Activated CD4-positive, alpha-beta T cell treated with anti-CD3 and anti-CD28 coated beads for 36 hours (primary cell): ENCODE data around the gene GOLIM4. TPM values are rescaled to one million over a fixed set of nuclear protein-coding genes. Genes with fewer than 3 reads are reported as not detected.

Source experiments
- ATAC-seq: fragments of 200-7000 bp; cut with Tn5 transposase; one replicate; pipeline ENCODE4 v1.10.0; 2021; ENCODE audit warnings: mild to moderate bottlenecking, moderate library complexity
- CTCF ChIA-PET: fragments of 350-600 bp; sonication (Branson Sonifier 250); formaldehyde crosslinking; loops from one replicate; lab custom pipeline; 2021; ENCODE audit warnings: antibody characterized with exemption; lab: Charles Lee
- POLR2A ChIA-PET: fragments of 350-600 bp; sonication (Branson Sonifier 250); formaldehyde crosslinking; loops from one replicate; lab custom pipeline; 2021; ENCODE audit warnings: antibody characterized with exemption, inconsistent platforms; lab: Charles Lee
- DNase-seq: peaks from one replicate; pipeline ENCODE4 v3.0.0-alpha.2; 2020
- H3K27ac Mint-ChIP-seq: one replicate; pipeline ENCODE4 v1.8.0; 2021; ENCODE audit warnings: mixed read lengths
- H3K27me3 Mint-ChIP-seq: one replicate; pipeline ENCODE4 v1.8.0; 2021; ENCODE audit warnings: mixed read lengths
- H3K36me3 Mint-ChIP-seq: one replicate; pipeline ENCODE4 v1.8.0; 2021; ENCODE audit warnings: low read depth, mixed read lengths
- H3K4me1 Mint-ChIP-seq: one replicate; pipeline ENCODE4 v1.8.0; 2021; ENCODE audit warnings: mixed read lengths
- H3K4me3 Mint-ChIP-seq: one replicate; pipeline ENCODE4 v1.8.0; 2021; ENCODE audit warnings: mild to moderate bottlenecking, moderate library complexity, mixed read lengths
- H3K9me3 Mint-ChIP-seq: one replicate; pipeline ENCODE4 v1.8.0; 2021; ENCODE audit warnings: low read depth, mixed read lengths
- intact Hi-C, 2 experiments: fragments of 100-400 bp; cut with DNase I in 1 of 2; cut with micrococcal nuclease in 1 of 2; formaldehyde crosslinking; loops; one replicate each; pipeline versions ENCODE4 v1.14.2 to v1.15.1; 2022 to 2024; cut with DNase I, micrococcal nuclease
- total RNA-seq, 2 experiments: library from RNA; stranded (reverse); gene quantifications; one replicate each; pipeline ENCODE4 v1.2.3, GENCODE V29; 2021

Gene GOLIM4
- total RNA-seq, 2 experiments from 2014 or later: 3.2 to 4.1 TPM

DNA sequence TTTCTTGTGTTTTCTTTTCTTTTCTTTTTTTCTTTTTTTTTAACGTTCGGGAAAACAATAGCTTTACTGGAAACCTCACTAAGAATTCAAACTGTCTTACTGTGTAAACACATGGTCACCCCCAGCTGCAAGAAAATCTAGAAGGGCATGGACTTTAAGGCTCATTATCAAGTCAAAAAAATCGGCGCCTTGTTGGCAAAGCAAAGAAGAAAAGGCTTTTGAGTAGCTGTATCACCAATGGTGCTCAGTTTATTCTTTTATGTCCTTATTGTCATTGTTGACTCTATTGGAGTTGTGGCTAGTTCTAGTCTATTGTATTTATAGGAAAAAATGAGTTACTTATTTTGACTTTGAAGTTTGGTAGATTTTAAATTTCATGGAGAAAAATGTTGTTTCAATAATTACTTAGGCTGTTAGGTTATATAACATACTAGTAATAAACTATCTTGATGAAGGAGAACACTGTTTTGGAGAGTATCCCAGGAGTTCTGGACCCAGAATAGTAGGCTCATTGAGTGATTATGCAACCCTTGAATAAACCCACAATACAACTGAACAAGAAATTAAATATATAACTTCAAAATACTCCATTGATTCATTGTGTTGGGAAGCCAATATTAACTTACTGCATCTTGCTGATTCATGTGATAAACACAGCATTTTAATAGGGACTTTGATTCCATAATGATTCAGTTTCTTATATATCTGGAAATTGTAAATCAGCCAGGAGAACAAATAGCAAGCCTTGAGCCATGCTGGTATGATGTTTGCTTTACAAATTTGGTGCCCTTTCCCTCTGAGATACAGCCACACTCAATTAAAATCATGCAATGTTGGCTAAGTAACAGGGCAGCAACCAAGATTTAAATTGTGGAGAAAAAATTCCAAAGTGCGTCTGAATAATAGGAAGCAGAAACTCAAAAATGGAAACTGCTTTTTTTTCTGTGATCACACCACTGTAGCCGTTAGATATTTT, 27.8 kb upstream of the GOLIM4 start:
- no peak overlapping the region for H3K4me3 Mint-ChIP-seq
- ATAC-seq (no peak), DNase-seq (no peak)
- intact Hi-C loops: no loop called here
- H3K27ac Mint-ChIP-seq: no peak overlapping the region
- H3K27me3 Mint-ChIP-seq: peaks cover 8% of the 10 kb centered on the region
- ChIA-PET CTCF (no interaction called here), POLR2A (no interaction called here)
- no peaks in the 10 kb centered on the region for H3K36me3 Mint-ChIP-seq
- no peaks in the 10 kb centered on the region for H3K4me1 Mint-ChIP-seq
- H3K9me3 Mint-ChIP-seq: peaks cover 4% of the 10 kb centered on the region

DNA sequence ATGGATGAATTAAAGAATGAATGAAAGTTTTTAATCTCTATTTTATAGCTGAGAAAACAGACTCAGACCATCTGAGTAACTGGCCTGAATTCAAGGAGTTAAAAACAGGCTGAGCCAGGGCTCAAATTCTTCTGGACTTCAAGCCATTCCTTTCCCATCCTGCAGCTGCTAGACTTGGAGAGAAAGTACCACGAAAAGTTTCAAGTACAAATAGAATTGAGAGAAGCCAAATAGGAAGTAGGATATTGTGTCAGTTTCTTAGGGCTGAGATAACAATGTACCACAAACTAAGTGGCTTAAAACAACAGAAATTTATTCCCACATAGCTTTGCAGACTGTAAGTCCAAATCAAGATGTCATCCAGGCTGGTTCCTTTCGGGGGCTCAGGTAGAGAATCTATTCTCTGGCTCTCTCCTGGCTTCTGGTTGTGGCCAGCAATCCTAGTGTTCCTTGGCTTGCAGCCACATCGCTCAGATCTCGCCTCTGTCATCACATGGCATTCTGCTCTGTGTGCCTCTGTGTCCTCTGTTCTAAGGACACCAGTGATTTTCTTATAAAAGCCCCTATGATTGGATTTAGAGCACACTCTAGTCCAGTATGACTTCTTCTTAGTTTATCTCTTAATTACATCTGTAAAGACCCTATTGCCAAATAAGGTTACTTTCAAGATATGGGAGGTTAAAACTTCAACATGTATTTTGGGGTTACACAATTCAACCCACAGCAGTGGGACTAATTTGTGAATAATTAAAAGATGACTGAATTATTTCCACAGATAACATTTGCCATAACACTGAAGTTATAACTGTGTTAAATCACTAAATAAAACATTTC, 25.7 kb upstream of the GOLIM4 start:
- intact Hi-C loops: no loop called here
- DNase-seq (no peak), ATAC-seq (no peak)
- Mint-ChIP-seq H3K27ac (no peak overlapping the region), H3K36me3 (no peaks in the 10 kb centered on the region), H3K9me3 (no peaks in the 10 kb centered on the region), H3K4me3 (no peak overlapping the region), H3K27me3 (peaks cover 8% of the 10 kb centered on the region), H3K4me1 (no peaks in the 10 kb centered on the region)
- POLR2A ChIA-PET: no interaction called here
- CTCF ChIA-PET: interaction anchor here (0.8 kb wide), 1 partner anchor 1281 kb away, joined by 3 read pairs; no protein-coding TSS in a partner anchor

DNA sequence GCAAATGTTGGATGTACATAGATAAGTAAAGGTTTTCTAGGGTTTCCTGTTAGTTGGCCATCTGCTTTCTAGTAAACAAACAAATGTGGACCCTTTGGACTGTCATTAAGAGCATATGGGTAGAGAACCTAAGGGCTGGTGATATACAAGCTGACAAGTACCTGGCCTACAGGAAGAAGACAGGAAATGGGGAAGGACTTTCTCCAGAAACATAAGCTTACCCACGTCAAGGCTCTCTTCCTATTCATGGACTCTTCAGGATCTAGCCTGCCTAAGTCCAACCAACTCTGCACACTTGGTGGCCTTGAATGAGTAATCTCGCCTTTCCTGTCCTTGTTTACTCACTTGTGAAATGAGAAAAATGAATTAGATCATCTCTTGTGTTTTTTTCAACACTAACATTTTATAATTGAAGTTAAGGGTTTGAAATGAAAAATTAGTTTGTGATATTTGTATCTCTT, 22.2 kb upstream of the GOLIM4 start:
- no peaks in the 10 kb centered on the region for H3K4me1 Mint-ChIP-seq
- no peak for ATAC-seq
- ChIA-PET CTCF (no interaction called here), POLR2A (no interaction called here)
- H3K36me3 Mint-ChIP-seq: no peaks in the 10 kb centered on the region
- H3K9me3 Mint-ChIP-seq: no peaks in the 10 kb centered on the region
- H3K27ac Mint-ChIP-seq: no peak overlapping the region
- H3K27me3 Mint-ChIP-seq: no peaks in the 10 kb centered on the region
- intact Hi-C loops: no loop called here
- H3K4me3 Mint-ChIP-seq: no peak overlapping the region
- DNase-seq: no peak

DNA sequence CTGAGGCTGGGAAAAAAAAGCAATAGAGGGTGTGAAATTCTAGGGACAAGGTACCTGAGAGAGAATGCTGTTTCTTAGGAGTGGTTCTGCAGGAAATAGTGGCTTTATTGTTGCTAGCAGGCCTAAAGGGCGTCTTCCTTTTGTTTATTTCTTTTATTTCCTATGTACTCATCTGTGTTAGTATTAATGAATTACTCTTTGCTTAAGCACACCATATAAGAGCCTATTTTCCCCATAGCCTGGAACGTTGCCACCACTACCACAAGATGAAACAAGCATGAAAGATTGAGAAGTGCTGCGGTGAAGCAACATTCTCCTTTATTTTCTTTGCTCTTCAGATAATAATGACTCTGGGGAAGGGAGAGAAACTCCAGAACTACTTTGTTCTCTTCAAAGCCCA, 21.3 kb upstream of the GOLIM4 start:
- ATAC-seq: no peak
- Mint-ChIP-seq H3K27me3 (no peaks in the 10 kb centered on the region), H3K9me3 (no peaks in the 10 kb centered on the region), H3K27ac (no peak overlapping the region), H3K4me1 (no peaks in the 10 kb centered on the region), H3K4me3 (no peak overlapping the region), H3K36me3 (no peaks in the 10 kb centered on the region)
- no peak for DNase-seq
- ChIA-PET CTCF (interaction anchor here (0.8 kb wide), 1 partner anchor 15 kb away, joined by 3 read pairs; no protein-coding TSS in a partner anchor), POLR2A (no interaction called here)
- intact Hi-C loops: no loop called here

DNA sequence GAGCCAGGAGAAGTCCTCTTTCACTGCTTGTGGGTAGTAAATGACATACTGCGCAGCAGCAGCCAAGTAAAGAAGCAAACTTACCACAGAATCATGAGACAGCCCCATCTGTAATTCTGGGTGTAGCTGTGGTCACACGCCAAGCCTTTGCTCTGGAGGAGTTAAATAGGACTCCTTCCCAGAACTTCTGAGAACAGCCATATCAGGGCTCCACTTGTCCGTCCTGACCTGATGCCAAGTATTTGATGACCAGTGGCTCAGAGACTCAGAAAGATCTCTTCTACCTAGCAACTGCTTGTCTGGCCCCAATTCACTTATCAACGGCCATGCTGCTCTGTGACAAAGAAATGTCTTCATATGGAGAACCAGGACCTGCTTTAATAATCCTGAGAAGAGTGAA, 20.6 kb upstream of the GOLIM4 start:
- POLR2A ChIA-PET: no interaction called here
- Mint-ChIP-seq H3K36me3 (no peaks in the 10 kb centered on the region), H3K27ac (no peak overlapping the region), H3K9me3 (no peaks in the 10 kb centered on the region), H3K4me3 (no peak overlapping the region), H3K27me3 (no peaks in the 10 kb centered on the region), H3K4me1 (no peaks in the 10 kb centered on the region)
- intact Hi-C loops: no loop called here
- DNase-seq (no peak), ATAC-seq (no peak)
- CTCF ChIA-PET: interaction anchor here (0.5 to 0.8 kb wide), 2 partner anchors 14 to 746 kb away, joined by 3 read pairs; no protein-coding TSS in a partner anchor

DNA sequence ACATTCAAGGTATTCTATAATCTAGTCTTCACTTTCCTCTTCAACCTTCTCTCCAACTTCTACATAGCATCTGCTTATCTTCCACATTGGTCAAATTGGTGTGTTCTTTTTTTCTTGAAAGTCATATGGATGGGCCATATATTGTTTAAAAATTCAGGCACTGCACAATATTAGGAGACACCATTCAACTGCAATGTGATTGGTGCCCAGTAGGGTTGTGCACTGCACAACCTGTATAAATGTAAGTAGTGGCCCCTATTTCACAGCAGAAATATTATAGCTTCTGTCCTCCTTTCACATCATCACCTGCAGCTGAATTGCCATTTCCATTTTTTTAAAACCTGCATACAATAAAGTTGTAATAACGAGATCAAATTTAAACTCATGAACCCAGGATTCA, 18.1 kb upstream of the GOLIM4 start:
- DNase-seq: no peak
- no peaks in the 10 kb centered on the region for H3K4me1 Mint-ChIP-seq
- POLR2A ChIA-PET: no interaction called here
- no peaks in the 10 kb centered on the region for H3K9me3 Mint-ChIP-seq
- CTCF ChIA-PET: no interaction called here
- no peak overlapping the region for H3K4me3 Mint-ChIP-seq
- H3K36me3 Mint-ChIP-seq: no peaks in the 10 kb centered on the region
- H3K27ac Mint-ChIP-seq: no peak overlapping the region
- H3K27me3 Mint-ChIP-seq: no peaks in the 10 kb centered on the region
- intact Hi-C loops: no loop called here
- no peak for ATAC-seq

DNA sequence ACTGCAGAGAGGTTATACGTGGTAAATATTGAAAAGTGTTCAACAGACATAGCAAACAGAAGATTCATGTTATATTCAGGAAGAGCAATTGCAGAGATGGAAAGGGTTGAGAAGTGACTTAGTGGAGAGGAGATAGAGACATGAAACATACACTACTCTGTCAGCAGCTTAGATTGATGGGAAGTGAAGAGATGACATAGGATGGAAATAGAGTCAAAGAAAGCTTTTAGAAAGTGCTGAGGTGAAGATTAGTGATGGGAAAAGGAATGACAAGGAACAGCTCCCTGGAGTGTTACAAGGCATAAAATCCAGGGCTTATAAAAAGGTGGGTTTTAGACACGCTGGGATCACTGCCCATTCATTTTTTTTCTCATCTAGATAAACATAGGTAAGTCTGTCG, 17.2 kb upstream of the GOLIM4 start:
- no peak overlapping the region for H3K4me3 Mint-ChIP-seq
- H3K4me1 Mint-ChIP-seq: no peaks in the 10 kb centered on the region
- no peaks in the 10 kb centered on the region for H3K27me3 Mint-ChIP-seq
- intact Hi-C loops: no loop called here
- H3K9me3 Mint-ChIP-seq: no peaks in the 10 kb centered on the region
- ATAC-seq: no peak
- POLR2A ChIA-PET: no interaction called here
- DNase-seq: no peak
- H3K27ac Mint-ChIP-seq: no peak overlapping the region
- CTCF ChIA-PET: no interaction called here
- H3K36me3 Mint-ChIP-seq: no peaks in the 10 kb centered on the region

DNA sequence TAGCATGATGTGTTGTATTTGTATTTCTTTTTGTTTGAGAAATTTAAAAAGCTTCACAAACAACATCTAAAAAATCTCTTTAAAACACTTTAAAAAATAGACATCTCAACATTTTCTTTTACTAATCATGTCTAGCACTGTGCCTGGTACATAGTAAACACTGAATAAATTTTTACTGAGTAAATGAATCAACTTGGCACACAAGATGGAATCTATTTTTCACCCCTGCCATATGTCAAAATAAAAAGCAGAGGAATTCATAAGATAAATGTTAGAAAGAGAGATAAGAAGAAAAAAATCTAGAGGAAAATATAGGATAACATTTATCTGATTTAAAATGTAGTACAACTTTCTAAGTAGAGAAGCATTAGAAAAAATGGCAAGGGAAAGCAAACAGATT, 8.6 kb upstream of the GOLIM4 start:
- Mint-ChIP-seq H3K27ac (no peak overlapping the region), H3K4me3 (no peak overlapping the region), H3K9me3 (no peaks in the 10 kb centered on the region), H3K27me3 (peaks cover 10% of the 10 kb centered on the region), H3K4me1 (no peaks in the 10 kb centered on the region), H3K36me3 (no peaks in the 10 kb centered on the region)
- DNase-seq (no peak), ATAC-seq (no peak)
- POLR2A ChIA-PET: no interaction called here
- CTCF ChIA-PET: no interaction called here
- intact Hi-C loops: no loop called here

DNA sequence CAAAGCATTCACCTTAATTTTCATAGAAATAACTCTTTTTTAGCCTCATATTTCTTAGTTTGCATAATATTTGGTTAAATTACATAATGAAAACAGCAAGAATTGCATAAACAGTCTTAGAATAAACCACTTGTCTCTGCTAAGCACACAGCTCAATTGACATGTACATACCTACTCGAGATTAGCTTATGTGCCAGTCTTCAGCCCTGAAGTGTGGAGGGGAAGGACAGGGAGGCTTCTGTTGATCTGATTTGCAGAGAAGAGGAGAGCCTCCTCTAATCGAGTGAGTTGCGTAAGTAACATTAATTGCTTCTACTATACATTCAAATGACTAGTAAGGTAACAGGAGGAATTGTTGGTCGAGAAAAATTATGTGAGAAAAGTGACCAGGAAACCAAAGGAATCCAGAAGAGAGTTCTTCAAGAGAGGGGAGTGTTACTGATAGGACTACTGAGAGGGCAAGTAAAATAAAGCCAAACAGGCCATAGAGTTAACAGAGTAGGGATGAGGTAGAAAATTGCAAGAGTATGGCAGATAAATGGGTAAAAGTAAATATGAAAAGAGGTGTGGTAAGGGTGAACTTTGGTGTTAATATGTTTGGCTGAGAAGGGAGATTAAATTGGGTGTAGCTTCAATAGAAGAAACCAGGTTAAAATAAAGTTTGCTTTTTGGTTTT, 7.1 kb upstream of the GOLIM4 start:
- no peak for DNase-seq
- POLR2A ChIA-PET: no interaction called here
- Mint-ChIP-seq H3K4me1 (no peaks in the 10 kb centered on the region), H3K4me3 (no peak overlapping the region), H3K27ac (no peak overlapping the region), H3K36me3 (no peaks in the 10 kb centered on the region), H3K27me3 (peaks cover 14% of the 10 kb centered on the region), H3K9me3 (no peaks in the 10 kb centered on the region)
- CTCF ChIA-PET: no interaction called here
- intact Hi-C loops: no loop called here
- no peak for ATAC-seq

DNA sequence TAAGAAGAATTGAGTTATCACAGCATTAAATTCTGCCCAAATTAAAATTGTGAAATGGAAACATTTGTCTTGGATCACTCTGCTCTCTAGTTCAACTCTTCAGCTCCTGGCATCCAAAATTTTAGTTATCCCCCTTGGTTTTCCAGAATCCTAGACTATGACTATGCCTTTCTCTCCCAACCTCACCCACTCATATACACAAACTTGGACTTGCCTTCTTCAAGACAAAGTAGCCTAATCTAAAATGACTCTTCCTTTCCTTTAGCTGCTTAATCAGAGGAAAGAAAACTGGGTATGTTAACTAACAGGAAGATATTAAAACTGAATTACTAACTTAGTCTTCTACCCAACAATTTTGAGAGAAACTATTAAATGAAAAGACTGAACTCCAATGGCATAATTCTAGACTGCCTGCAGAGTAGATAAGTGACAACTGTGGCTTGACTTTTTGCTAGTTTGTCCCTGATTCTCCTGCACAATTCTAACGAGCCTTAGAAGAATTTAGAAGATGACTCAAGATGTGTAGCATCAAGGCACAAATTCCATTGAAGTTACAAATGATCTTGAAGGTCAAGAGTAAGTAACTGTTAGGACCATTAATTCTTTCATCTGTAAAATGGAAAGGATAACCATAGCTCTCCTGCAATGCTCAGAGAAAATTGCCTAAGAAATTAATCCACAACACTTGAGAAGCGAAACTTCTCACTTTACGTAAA, 5.2 kb upstream of the GOLIM4 start:
- H3K4me1 Mint-ChIP-seq: peaks cover 4% of the 10 kb centered on the region
- no peaks in the 10 kb centered on the region for H3K9me3 Mint-ChIP-seq
- CTCF ChIA-PET: no interaction called here
- DNase-seq: no peak
- H3K27ac Mint-ChIP-seq: no peak overlapping the region
- ATAC-seq: no peak
- intact Hi-C loops: no loop called here
- H3K4me3 Mint-ChIP-seq: no peak overlapping the region
- peaks cover 24% of the 10 kb centered on the region for H3K27me3 Mint-ChIP-seq
- no peaks in the 10 kb centered on the region for H3K36me3 Mint-ChIP-seq
- POLR2A ChIA-PET: no interaction called here

DNA sequence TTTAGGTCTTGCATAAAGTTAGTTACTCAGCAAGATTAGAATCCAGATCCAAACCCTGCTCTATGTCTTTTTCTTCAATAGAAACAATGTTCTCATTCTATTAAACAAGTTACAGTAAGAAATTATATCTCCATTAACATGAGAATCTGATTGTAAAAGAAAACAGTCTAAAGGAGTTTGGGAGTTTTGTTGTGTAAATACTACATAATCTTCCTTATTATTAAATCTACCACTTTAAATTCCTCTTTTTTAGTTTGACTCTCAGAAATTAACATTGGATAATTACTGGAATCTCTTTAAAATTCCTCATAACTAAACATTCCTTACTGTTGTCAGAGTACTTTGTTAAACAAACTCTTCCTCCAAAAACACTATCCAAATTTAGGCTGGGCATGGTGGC, 1.7 kb upstream of the GOLIM4 start:
- ChIA-PET POLR2A (no interaction called here), CTCF (no interaction called here)
- intact Hi-C loops: loop anchor here (5.0 to 10.0 kb wide), 2 partner anchors 363 to 365 kb away; partner anchors contain the start of genes PDCD10 (in 2 of the 2) and SERPINI1 (in 1 of the 2)
- Mint-ChIP-seq H3K27me3 (peaks cover 34% of the 10 kb centered on the region), H3K9me3 (no peaks in the 10 kb centered on the region), H3K4me1 (peaks cover 10% of the 10 kb centered on the region), H3K4me3 (no peak overlapping the region), H3K36me3 (no peaks in the 10 kb centered on the region), H3K27ac (no peak overlapping the region)
- no peak for ATAC-seq
- DNase-seq: no peak
